NOMO-1 (cell line): ENCODE results near the gene PFDN4.

Experiments
- DNase-seq, 2 experiments: peaks; one replicate each; lab custom pipeline; 2025; ENCODE audit not compliant: unreplicated experiment in 2 of 2; lab: John Stamatoyannopoulos, UW

Gene PFDN4

GRCh38 chr20:54207743-54208547 is at the start of gene PFDN4:
TSS of gene PFDN4 (plus strand) at chr20:54208087. CDS start at chr20:54208101, 14 bp downstream.
- DNase-seq = peak; percentile 65 to 78

DNA sequence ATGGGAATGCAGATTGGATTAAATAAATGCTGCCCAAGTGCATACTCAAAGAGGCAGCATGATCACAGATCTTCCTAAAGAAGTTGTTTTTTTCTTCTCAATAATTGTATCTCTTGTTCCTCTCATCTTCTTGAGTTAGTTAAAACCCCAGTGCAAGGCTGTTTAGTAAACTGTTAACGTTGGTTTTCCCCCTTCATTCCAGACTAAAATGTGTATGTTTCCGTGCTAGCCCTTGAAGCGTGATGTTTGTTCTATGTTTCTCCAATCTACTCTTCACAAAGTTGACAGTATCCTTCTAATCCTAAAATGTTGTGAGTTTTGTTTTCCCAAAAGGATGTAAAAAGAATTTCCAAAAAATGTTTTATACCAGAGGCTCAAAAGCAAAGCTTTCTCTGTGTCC is 49.7 kb upstream of the PFDN4 start:
- DNase-seq = no peak

DNA sequence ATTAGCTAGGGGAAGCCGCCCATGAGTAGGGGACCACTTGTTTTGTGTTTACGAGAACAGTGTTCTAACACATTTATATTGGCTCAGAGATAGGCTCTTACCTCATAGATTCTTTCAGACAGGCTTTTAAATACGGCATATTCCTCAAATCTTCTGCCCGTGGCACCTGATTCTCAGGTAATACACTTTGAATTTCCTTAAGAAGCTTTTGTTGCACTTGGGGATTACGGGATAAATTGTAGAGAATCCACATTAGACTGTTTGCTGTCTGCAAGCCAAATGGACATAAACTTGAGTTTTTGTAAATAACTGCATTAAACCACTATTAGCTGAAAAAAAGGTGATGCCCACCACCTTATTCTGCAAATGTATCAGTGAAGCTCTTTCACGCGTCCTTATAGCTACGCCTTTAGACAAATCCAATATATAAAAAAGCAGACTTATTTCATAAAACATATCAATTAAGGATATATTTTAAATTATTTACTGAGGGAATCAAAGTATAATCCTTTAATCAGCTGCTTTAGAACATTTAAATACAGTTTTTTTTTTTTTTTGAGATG is 49.0 kb upstream of the PFDN4 start:
- no peak for DNase-seq

DNA sequence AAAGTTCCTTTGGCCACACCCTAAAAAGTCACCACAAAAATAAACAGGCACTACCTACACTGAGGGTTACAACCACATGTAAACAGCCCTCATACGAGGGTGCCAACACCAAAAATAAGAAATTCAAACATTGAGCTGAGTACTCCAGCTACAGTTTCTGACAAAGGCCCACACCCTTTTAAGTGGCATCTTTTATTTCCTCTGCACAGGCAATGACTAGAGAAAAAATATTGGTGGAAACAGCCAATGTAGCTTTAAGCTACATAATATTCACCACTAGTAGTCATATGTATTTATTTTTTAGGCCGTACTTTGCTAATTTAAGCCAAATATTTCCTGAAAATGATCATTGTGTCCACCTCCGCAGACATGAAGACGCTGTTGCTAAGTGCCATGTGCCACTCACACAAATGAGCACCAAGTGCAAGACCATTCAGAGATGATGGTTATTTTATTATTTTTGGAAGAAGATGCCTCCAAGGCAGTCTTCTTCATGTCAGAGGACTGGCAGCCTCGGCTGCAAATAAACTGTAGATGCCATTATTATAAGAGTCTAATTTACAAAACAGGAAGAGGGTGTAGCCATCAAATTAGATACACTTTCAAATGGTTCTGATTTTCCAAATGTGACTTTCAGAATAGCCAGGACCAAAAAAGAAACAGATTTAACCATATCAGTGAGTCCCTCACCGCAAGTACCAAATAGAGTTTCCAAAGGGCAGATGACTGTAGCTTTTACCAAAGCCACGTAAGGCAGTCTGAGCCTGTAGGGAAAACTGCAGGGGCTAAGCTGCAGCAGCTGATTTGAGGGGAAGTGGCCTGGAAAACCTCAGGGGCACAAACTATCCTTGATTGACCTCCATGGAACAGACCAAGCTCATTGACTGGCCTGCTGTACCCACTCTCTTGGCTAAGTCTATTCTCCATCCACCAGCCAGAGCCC is 47.6 kb upstream of the PFDN4 start:
- DNase-seq = no peak

DNA sequence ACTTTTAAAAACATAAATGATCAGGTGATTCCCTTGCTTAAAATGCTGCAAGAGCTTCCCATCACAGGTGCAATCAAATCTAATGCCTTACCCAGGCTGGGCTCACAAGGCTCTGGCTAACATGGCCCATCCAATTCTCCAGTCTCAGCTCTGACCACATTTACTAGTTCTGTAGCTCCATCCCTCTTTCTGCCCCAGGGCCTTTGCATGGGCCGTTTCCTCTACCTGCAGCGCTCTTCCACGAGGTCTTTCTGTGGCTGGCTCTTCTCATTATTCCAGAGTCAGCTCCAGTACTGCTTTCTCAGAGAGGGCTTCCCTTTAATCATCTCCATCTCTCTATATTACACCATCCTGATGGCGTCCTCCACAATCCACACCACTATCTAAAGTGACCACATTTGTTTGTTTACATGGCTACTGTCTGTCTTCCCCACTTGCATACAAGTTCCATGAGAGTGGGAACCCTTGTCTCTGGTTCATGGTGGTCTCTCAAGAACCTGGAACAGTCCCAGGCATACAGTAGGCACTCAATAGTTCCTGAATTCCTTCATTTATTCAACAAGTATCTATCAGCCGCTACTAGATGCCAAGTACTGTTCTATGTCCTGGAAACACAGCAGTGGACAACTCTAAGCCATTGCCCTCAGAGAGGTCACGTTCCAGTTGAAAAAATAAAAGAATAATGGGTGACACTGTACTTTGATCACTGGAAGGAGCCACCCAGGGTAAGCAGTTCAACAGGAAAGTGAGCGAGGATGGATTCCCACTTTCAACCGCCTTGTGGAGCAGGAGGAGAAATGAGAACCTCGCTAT is 46.7 kb upstream of the PFDN4 start:
- DNase-seq = no peak

- no peak for DNase-seq
Observed at GRCh38 chr20:54161821-54162149, 46.1 kb upstream of the PFDN4 start.

GRCh38 chr20:54162378-54163009 is 45.4 kb upstream of the PFDN4 start:
- no peak for DNase-seq

DNA sequence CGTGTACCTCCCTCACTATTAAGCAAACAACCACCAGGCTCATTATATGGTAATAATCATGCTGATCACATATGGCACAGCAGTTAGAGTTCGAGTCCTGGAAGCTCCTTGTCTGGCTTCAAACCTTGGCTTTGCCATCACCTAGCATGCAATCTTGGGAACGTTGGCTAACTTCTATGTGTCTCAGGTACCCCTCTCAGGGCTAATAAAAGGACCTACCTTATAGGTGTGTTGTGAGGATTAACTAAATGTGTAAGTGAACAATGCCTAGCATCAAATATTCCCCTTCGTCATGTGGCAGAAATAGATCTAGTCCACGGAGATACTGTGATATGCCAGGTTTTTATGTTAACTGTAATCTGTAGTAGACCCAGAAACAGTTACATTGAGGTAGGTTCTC is 44.5 kb upstream of the PFDN4 start:
- DNase-seq = no peak

DNA sequence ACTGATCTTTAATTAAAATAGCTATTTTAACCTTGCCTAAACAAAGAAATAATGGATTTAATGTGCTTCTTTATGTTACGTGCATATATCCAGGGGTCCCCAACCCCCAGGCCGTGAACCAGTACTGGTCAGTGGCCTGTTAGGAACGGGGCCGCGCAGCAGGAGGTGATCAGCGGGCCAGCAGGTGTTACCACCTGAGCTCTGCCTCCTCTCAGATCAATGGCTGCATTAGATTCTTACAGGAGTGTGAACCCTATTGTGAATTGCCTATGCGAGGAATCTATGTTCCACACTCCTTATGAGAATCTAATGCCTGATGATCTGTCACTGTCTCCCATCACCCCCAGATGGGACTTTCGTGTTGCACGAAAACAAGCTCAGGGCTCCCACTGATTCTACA is 42.9 kb upstream of the PFDN4 start:
- no peak for DNase-seq

DNA sequence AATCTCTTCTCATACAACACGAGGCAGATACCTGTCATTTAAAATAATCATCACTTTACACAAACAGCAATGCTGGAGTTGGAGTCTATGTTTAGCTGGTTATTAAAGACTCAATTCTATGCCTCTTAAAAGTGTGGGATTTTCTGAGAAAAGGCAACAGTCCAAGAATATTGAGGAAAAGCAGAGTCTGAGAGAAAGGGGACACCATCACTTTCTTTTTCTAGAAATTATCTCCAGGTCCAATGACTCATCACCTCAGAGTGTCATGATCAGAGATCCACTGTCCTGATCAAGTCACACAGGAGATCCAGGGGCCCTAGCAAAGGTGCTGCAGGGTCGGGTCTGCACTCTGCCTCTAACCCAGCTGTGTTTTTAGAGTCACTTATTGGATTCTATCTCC is 42.1 kb upstream of the PFDN4 start:
- no peak for DNase-seq

DNA sequence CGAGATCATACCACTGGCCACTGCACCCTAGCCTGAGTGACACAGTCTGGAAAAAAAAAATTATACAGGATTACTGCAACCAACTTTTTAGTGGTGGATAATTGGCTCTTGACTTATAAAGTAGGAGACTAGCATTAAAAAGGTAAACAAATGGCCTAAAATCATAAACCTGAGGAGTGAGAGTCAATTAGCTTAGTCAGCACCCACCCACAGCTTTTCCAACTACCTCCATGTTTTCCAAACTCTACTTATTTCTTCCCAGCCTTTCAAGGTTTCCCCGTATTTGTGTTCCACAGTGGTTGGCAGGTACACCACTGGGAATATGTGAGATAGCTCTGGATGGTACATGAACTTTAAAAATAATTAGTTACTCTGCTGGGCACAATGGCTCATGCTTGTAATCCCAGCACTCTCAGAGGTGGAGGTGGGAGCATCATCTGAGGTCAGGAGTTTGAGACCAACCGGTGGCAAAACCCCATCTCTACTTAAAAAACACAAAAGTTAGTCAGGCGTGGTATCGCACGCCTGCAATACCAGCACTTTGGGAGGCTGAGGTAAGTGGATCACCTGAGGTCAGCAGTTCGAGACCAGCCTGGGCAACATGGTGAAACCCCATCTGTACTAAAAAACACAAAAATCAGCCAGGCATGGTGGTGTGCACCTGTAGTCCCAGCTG is 40.8 kb upstream of the PFDN4 start:
- no peak for DNase-seq

DNA sequence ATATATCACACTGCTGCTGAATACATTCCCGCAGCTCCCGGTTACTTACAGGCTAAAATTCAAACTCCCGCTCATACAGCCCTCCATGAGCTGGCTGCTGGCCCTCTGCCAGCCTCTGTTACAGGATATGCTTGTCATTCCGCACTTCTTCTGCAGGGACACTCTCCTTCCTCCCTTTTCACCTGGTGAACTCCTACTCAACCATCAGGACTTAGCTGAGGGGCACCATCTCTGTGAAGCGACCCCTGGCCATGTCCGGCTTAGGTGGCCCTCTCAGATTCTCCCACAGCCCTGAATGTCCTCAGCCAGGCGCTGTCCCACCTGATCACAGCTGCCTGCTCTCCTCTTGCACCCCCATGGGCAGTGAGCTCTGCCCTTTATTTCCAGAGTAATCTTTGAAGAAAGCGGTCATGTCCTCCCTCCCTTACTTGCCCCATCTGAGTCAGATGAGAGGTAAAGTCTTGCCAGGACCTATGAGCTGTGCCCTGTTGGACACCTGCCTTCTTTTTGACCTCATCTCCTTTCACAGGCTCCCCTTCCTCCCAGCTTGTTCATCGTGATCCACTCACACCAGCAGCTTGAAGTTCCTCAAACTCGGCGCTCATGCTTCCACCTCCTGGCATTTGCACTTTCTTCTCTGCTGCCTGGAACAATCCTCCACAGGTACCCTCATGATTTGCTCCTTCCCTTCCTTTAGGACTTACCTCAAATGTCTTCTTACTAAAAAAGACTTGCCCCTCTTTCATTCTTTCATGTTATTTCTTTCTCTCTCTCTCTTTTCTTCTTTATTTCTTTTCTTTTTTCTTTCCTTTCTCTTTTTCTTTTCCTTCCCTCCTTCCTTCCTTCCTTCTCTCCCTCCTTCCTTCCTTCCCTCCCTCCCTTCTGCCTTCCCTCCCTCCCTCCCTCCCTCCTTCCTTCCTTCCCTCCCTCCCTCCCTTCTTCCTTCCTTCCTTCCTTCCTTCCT is 39.7 kb upstream of the PFDN4 start:
- DNase-seq = peak in 1 of 2 experiments; percentile 13

- no peak for DNase-seq
Observed at GRCh38 chr20:54168961-54169862, 38.7 kb upstream of the PFDN4 start.

- DNase-seq = no peak
Observed at GRCh38 chr20:54170026-54170471, 37.8 kb upstream of the PFDN4 start.

DNA sequence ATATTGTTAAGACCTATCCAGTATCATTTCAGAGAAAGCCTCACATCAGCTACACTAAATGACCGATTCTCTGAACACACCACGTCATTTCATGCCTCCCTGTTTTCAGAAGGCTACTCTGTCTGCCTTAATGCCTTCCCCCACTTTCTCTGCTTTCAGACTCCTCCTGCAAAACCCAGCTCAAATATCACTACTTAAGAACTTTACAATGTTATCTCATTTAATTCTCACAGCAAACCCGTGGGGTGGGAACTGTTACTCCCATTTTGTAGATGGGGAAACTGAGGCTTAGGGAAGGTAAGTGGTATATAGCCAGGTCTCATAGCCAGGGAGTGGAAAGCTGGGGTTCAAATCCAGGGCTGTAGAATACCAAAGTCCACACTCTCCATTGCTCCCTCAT is 36.9 kb upstream of the PFDN4 start:
- no peak for DNase-seq

GRCh38 chr20:54172532-54172855 is 35.4 kb upstream of the PFDN4 start:
- DNase-seq = no peak

GRCh38 chr20:54172856-54173652 is 34.8 kb upstream of the PFDN4 start:
- no peak for DNase-seq
